H1 (cell line): Measurements from ENCODE around the gene PBX1. TPM values are rescaled to one million over a fixed set of nuclear protein-coding genes. Genes with fewer than 3 reads are reported as not detected.

Experiments used
- CTCF ChIA-PET: fragments of 300-600 bp; sonication (Branson Sonifier 250); formaldehyde crosslinking; loops from one replicate; lab custom pipeline; 2021; ENCODE audit not compliant: partially characterized antibody; lab: Charles Lee
- POLR2A ChIA-PET: fragments of 300-600 bp; sonication (Branson Sonifier 250); formaldehyde crosslinking; loops from one replicate; lab custom pipeline; 2021; ENCODE audit warnings: inconsistent platforms; ENCODE audit not compliant: partially characterized antibody; lab: Charles Lee
- DNase-seq, 2 experiments: peaks; one replicate each; pipeline versions ENCODE4 v3.0.0 to v3.0.0-alpha.2; 2010 to 2022; ENCODE audit warnings: low spot score in 2 of 2, low read depth in 1 of 2, mixed read lengths in 1 of 2
- FAIRE-seq: peaks from 2 replicates; lab custom pipeline; 2011; peaks lifted over from hg19 to GRCh38; lab: Jason Lieb, UNC
- H2AFZ ChIP-seq: 2 replicates; pipeline ENCODE4 v1.8.1; 2012; ENCODE audit warnings: low read length, inconsistent platforms
- H2AK5ac ChIP-seq: 2 replicates; pipeline ENCODE4 v1.6.1; 2013; ENCODE audit warnings: low read depth, low read length
- H2BK120ac ChIP-seq: replicated peaks from 2 replicates; pipeline ENCODE3; 2013; ENCODE audit warnings: low read depth, low read length, inconsistent platforms
- H2BK12ac ChIP-seq: 2 replicates; pipeline ENCODE4 v1.6.1; 2013; ENCODE audit warnings: low read depth, low read length
- H2BK15ac ChIP-seq: 2 replicates; pipeline ENCODE4 v1.6.1; 2013; ENCODE audit warnings: low read length
- H2BK20ac ChIP-seq: 2 replicates; pipeline ENCODE4 v1.6.1; 2013; ENCODE audit warnings: low read length
- H2BK5ac ChIP-seq: 2 replicates; pipeline ENCODE4 v1.6.1; 2013; ENCODE audit warnings: low read depth, low read length
- H3K14ac ChIP-seq: 2 replicates; pipeline ENCODE4 v1.6.1; 2013; ENCODE audit warnings: inconsistent platforms; ENCODE audit not compliant: insufficient read length
- H3K18ac ChIP-seq: 2 replicates; pipeline ENCODE4 v1.6.1; 2013; ENCODE audit warnings: low read length; ENCODE audit errors: extremely low read depth
- H3K23ac ChIP-seq: 2 replicates; pipeline ENCODE4 v1.6.1; 2013; ENCODE audit warnings: inconsistent platforms; ENCODE audit not compliant: insufficient read length
- H3K23me2 ChIP-seq: 2 replicates; pipeline ENCODE4 v1.6.1; 2013; ENCODE audit warnings: low read depth, low read length
- H3K27ac ChIP-seq: 2 replicates; pipeline ENCODE4 v1.6.1; 2011; ENCODE audit warnings: low read depth, low read length, inconsistent platforms
- H3K27me3 ChIP-seq, 4 experiments: replicated peaks in 1 of 4; 1 replicate in 1 of 4; 2 replicates in 3 of 4; pipeline versions ENCODE4 v1.6.1 to v1.8.1; 2011 to 2013; ENCODE audit warnings: low read length in 3 of 4, mild to moderate bottlenecking in 3 of 4, inconsistent platforms in 2 of 4, mixed read lengths in 2 of 4, moderate library complexity in 1 of 4; ENCODE audit not compliant: control insufficient read depth in 3 of 4, insufficient read depth in 3 of 4; ENCODE audit errors: extremely low read depth in 1 of 4
- H3K36me3 ChIP-seq, 4 experiments: 2 replicates each; pipeline versions ENCODE4 v1.6.1 to v1.8.1; 2011 to 2013; ENCODE audit warnings: mild to moderate bottlenecking in 4 of 4, low read length in 3 of 4, moderate library complexity in 2 of 4, control low read depth in 1 of 4, inconsistent platforms in 1 of 4; ENCODE audit not compliant: insufficient read depth in 4 of 4, control insufficient read depth in 2 of 4
- H3K4ac ChIP-seq: replicated peaks from 2 replicates; pipeline ENCODE3; 2013; ENCODE audit warnings: low read length, low read depth, mixed read lengths, inconsistent platforms; ENCODE audit not compliant: insufficient read length
- H3K4me1 ChIP-seq, 4 experiments: replicated peaks in 1 of 4; 1 replicate in 1 of 4; 2 replicates in 3 of 4; pipeline versions ENCODE4 v1.6.1 to v1.8.1; 2011 to 2013; ENCODE audit warnings: low read length in 3 of 4, inconsistent platforms in 2 of 4, mixed read lengths in 1 of 4; ENCODE audit not compliant: insufficient read depth in 4 of 4, control insufficient read depth in 3 of 4
- H3K4me2 ChIP-seq, 2 experiments: 2 replicates each; pipeline versions ENCODE4 v1.6.1 to v1.8.1; 2011 to 2013; ENCODE audit warnings: low read depth in 2 of 2, low read length in 2 of 2, control low read depth in 1 of 2, inconsistent platforms in 1 of 2, mild to moderate bottlenecking in 1 of 2; ENCODE audit not compliant: insufficient read depth in 1 of 2
- H3K4me3 ChIP-seq, 4 experiments: fragments of 200-600, 300-600 bp in 1 of 4; sonication (generic), shearing (Covaris generic), sonication (Bioruptor Twin) in 1 of 4; 2 replicates each; pipeline versions ENCODE4 v1.5.1 to v1.8.1; 2011 to 2016; ENCODE audit warnings: low read length in 4 of 4, low read depth in 3 of 4, control low read depth in 2 of 4, inconsistent platforms in 2 of 4, mild to moderate bottlenecking in 2 of 4, mixed read lengths in 1 of 4, moderate library complexity in 1 of 4; ENCODE audit not compliant: insufficient read depth in 2 of 4; ENCODE audit errors: extremely low read depth in 1 of 4
- H3K56ac ChIP-seq: replicated peaks from 2 replicates; pipeline ENCODE3; 2013; ENCODE audit warnings: low read depth, mild to moderate bottlenecking, mixed read lengths, low read length, inconsistent platforms; ENCODE audit not compliant: insufficient read length
- H3K79me1 ChIP-seq: 2 replicates; pipeline ENCODE4 v1.6.1; 2013; ENCODE audit warnings: low read depth, low read length, control low read depth
- H3K79me2 ChIP-seq, 2 experiments: 2 replicates each; pipeline versions ENCODE4 v1.6.1 to v1.8.1; 2012 to 2013; ENCODE audit warnings: low read length in 2 of 2, mild to moderate bottlenecking in 2 of 2, inconsistent platforms in 1 of 2; ENCODE audit not compliant: insufficient read depth in 2 of 2, control insufficient read depth in 1 of 2
- H3K9ac ChIP-seq, 4 experiments: replicated peaks in 1 of 4; 1 replicate in 1 of 4; 2 replicates in 3 of 4; pipeline versions ENCODE4 v1.6.1 to v1.8.1; 2011 to 2013; ENCODE audit warnings: low read depth in 3 of 4, low read length in 3 of 4, control low read depth in 2 of 4, mild to moderate bottlenecking in 2 of 4, moderate library complexity in 2 of 4, inconsistent platforms in 1 of 4; ENCODE audit errors: extremely low read depth in 1 of 4
- H3K9me3 ChIP-seq, 2 experiments: 2 replicates each; pipeline versions ENCODE4 v1.6.1 to v1.8.1; 2012 to 2013; ENCODE audit warnings: mild to moderate bottlenecking in 2 of 2, moderate library complexity in 2 of 2, control low read depth in 1 of 2, inconsistent platforms in 1 of 2, low read depth in 1 of 2, low read length in 1 of 2, mixed read lengths in 1 of 2; ENCODE audit not compliant: insufficient read depth in 2 of 2
- H4K20me1 ChIP-seq, 2 experiments: replicated peaks in 1 of 2; 2 replicates each; pipeline versions ENCODE3 to v1.8.1; 2011 to 2013; ENCODE audit warnings: inconsistent platforms in 2 of 2, low read length in 2 of 2, mild to moderate bottlenecking in 1 of 2; ENCODE audit not compliant: insufficient read depth in 2 of 2, control insufficient read depth in 1 of 2
- H4K5ac ChIP-seq: 2 replicates; pipeline ENCODE4 v1.6.1; 2013; ENCODE audit warnings: low read length, low read depth, mixed read lengths, inconsistent platforms; ENCODE audit not compliant: insufficient read length
- H4K8ac ChIP-seq: 2 replicates; pipeline ENCODE4 v1.8.0; 2013; ENCODE audit warnings: mild to moderate bottlenecking, moderate library complexity, low read length, inconsistent platforms; ENCODE audit not compliant: insufficient read depth; ENCODE audit errors: extremely low read depth
- H4K91ac ChIP-seq: replicated peaks from 2 replicates; pipeline ENCODE3; 2013; ENCODE audit warnings: low read length, mixed read lengths, inconsistent platforms; ENCODE audit not compliant: insufficient read length
- JUN ChIP-seq: IDR thresholded peaks from 2 replicates; pipeline ENCODE4 v1.6.1; 2011; ENCODE audit warnings: low read depth, mild to moderate bottlenecking, improper control_type of control experiment, low read length
- SP1 ChIP-seq: IDR thresholded peaks from 2 replicates; pipeline ENCODE4 v1.6.1; 2011; ENCODE audit warnings: low read depth, low read length
- TEAD4 ChIP-seq: IDR thresholded peaks from 2 replicates; pipeline ENCODE4 v1.6.1; 2012; ENCODE audit warnings: low read depth, low read length, inconsistent platforms, mixed read lengths
- WGBS, 2 experiments: shearing (Covaris generic) in 1 of 2; methylation state at CpG; one replicate each; pipeline versions ENCODE4 v1.1.6 to v1.1.7; 2013 to 2015; ENCODE audit warnings: low lambda C conversion rate in 2 of 2, mixed read lengths in 2 of 2, inconsistent platforms in 1 of 2, low coverage in 1 of 2, missing lambda C conversion rate in 1 of 2; ENCODE audit not compliant: insufficient replicate concordance in 2 of 2, insufficient coverage in 1 of 2, insufficient read length in 1 of 2; ENCODE audit errors: extremely low coverage in 1 of 2, missing lambda C conversion rate in 1 of 2; 5-methylcytosine and 5-hydroxymethylcytosine counted together
- polyA plus RNA-seq, 7 experiments: library from polyadenylated mRNA; depleted of rRNA in 3 of 7; stranded (reverse) in 5 of 7; unstranded in 2 of 7; fragments of >200 nt in 5 of 7; fragments of 200-250 nt in 2 of 7; gene quantifications; 1 replicate in 5 of 7; 2 replicates in 1 of 7; 4 replicates in 1 of 7; pipeline versions ENCODE4 v1.2.1 to v1.2.3, GENCODE V29; 2011 to 2013; ENCODE audit warnings: missing spikeins in 2 of 7, mixed read lengths in 2 of 7
- total RNA-seq: library from RNA; stranded (reverse); fragmentation: NEBNext Ultra II Directional; extraction: Animal tissue kit (Norgen Biotek cat#: 25700); gene quantifications from 2 replicates; pipeline ENCODE4 v1.2.1, GENCODE V29; 2021

The PBX1 gene
- total and polyA plus RNA-seq, 2 of the 8 experiments (the other 6 are each of a cell fraction or from before 2014, with no cell fraction given): 87.4 to 124 TPM

- no peak for FAIRE-seq
- 0 out of 2 replicates have a peak, but pooled peaks have one; percentile 12 for TF ChIP-seq SP1
- TF ChIP-seq JUN: peak; percentile 36; the same call in 1 of the 2 replicates
- TF ChIP-seq TEAD4: no peak
- Histone ChIP-seq H3K36me3 (no peaks in the 10 kb centered on the region; a peak in 1 of 8 replicates), H3K79me2 (peaks cover 0 to 91% of the 10 kb centered on the region in 2 experiments; a peak in 3 of 4 replicates), H2AK5ac (no peak overlapping the region), H4K5ac (no peak overlapping the region), H2BK120ac (no peak overlapping the region), H3K18ac (no peak overlapping the region), H3K23me2 (no peaks in the 10 kb centered on the region; the same call in 1 of the 2 replicates), H4K91ac (no peak overlapping the region), H3K4me2 (peak overlapping the region; percentile 17 to 32; a peak in 1 of 4 replicates), H3K27me3 (no peaks in the 10 kb centered on the region), H2BK20ac (no peak overlapping the region), H3K4ac (no peak overlapping the region), H3K56ac (no peak overlapping the region), H2BK15ac (no peak overlapping the region), H3K14ac (no peak overlapping the region), H3K23ac (no peak overlapping the region), H3K79me1 (peaks cover 19% of the 10 kb centered on the region), H3K4me3 (no peak overlapping the region), H3K9me3 (no peaks in the 10 kb centered on the region), H2AFZ (no peak overlapping the region), H4K20me1 (peaks cover 3 to 7% of the 10 kb centered on the region in 2 experiments), H3K27ac (no peak overlapping the region), H2BK12ac (peak overlapping the region; percentile 33; the same call in 1 of the 2 replicates), H3K4me1 (peaks cover 3 to 25% (median 13%) of the 10 kb centered on the region in 4 experiments; a peak in 6 of 7 replicates), H4K8ac (no peak overlapping the region), H2BK5ac (no peak overlapping the region), H3K9ac (no peak overlapping the region)
- 70% methylated on average over 7 of the region's 7 CpGs; no CpG with 5 or more reads in 1 of the 2 experiments for WGBS, 2 experiments
- no peak for DNase-seq
- CTCF ChIA-PET: interaction anchor here (0.7 to 10.6 kb wide), 7 partner anchors 9 to 170 kb away, joined by 3 to 88 read pairs (median 4); no protein-coding TSS in a partner anchor
- POLR2A ChIA-PET: interaction anchor here (0.5 to 1.4 kb wide), 3 partner anchors 12 to 56 kb away, joined by 3 to 6 read pairs (median 3); no protein-coding TSS in a partner anchor
These were observed 212.8 kb downstream of the PBX1 start for GRCh38 chr1:164771619-164772361.
